Mononuclear cell (primary cell): ENCODE data around the gene NR5A2. TPM values are rescaled to one million over a fixed set of nuclear protein-coding genes. Genes with fewer than 3 reads are reported as not detected.

Experiments used
- H3K27me3 ChIP-seq: 2 replicates; pipeline ENCODE4 v1.6.0; 2011; ENCODE audit warnings: low read length, control low read depth; ENCODE audit not compliant: insufficient read depth
- H3K4me1 ChIP-seq: 2 replicates; pipeline ENCODE4 v1.5.1; 2011; ENCODE audit warnings: mild to moderate bottlenecking, low read length, control low read depth; ENCODE audit not compliant: insufficient read depth
- H3K4me3 ChIP-seq: 2 replicates; pipeline ENCODE4 v1.5.1; 2011; ENCODE audit warnings: mild to moderate bottlenecking, low read length, moderate library complexity
- H3K9me3 ChIP-seq: 2 replicates; pipeline ENCODE4 v1.5.1; 2011; ENCODE audit warnings: low read depth, mild to moderate bottlenecking, control low read depth, low read length
- total RNA-seq: library from RNA; depleted of rRNA; stranded (reverse); fragments of >200 nt; gene quantifications from one replicate; pipeline ENCODE4 v1.2.3, GENCODE V29; 2012

Gene NR5A2
- total RNA-seq, 1 donor = not detected

DNA sequence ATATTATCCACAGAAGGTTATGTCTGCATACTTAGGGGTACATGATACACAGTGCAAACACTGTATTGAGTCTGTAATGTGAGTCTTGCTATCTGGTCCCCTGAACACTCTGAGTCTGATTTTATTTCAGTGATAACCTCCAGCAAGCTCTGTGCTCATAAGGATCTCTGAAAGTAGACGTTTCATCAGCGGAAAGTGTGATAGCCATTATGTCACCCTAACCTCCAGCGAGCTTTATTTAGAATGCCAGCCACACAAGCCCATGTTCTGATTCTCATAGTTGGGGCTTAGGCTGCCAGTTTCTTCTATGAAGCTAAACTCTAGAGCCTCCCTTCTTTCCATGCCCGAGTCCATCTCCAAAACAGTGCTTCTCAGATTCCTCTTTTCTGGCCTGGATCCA, 3.3 kb downstream of the NR5A2 start:
- Histone ChIP-seq H3K4me3 (no peak overlapping the region), H3K9me3 (no peaks in the 10 kb centered on the region), H3K4me1 (peaks cover 22% of the 10 kb centered on the region), H3K27me3 (peaks cover 85% of the 10 kb centered on the region)

DNA sequence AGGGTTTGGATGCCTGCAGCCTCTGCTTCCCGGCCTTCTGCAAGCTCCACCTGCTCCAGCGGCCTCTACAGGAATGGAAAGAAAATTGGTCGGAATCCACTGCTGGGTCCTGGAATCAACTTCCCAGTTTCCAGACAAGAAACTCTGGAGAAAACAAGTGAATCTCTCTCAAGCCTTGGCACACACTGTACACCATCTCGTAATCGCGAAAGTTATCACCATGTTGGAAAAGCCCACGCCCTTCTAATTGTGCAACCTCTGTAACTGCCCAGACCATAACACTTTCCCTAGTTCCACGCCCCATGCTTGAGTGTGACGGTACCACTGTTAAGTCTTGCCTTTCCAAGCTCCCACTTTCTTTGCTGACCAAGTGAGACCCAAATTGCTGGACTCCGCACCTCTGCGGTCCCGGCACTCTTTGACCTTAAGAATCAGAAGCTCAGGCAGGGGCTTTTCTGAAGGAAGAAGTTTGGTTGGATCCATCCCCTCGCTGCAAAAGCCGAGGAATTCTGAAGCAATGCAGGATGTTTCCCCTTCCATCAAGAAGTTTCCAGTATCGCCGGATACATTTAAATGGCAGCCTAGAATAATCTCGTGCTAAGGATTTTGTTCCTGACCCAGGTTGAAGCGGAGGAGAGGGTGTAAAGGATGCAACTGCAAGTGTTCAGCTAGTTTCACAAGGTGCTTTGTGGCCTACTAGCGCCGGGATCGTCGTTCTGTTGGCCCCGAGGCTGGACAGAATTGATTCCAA, 6.2 kb downstream of the NR5A2 start:
- H3K4me3 ChIP-seq = no peak overlapping the region
- H3K9me3 ChIP-seq = no peaks in the 10 kb centered on the region
- peaks cover 95% of the 10 kb centered on the region for H3K27me3 ChIP-seq
- peaks cover 38% of the 10 kb centered on the region for H3K4me1 ChIP-seq

DNA sequence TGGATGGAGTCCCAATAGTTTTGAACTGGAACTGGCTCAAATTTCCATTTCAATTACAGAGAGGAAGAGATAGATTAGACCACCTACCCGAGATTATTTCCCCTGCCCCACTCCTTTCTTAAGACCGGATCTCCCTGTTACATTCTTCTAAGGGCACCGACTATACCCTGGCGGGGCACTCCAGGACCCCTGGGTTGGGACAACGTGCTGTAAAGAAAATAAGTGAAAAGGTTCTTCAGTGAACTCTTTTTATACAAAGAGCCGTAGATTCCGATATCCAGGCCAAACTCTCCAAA, 6.7 kb downstream of the NR5A2 start:
- H3K27me3 ChIP-seq = peaks cover 95% of the 10 kb centered on the region
- no peak overlapping the region for H3K4me3 ChIP-seq
- H3K4me1 ChIP-seq = peaks cover 38% of the 10 kb centered on the region
- H3K9me3 ChIP-seq = no peaks in the 10 kb centered on the region

DNA sequence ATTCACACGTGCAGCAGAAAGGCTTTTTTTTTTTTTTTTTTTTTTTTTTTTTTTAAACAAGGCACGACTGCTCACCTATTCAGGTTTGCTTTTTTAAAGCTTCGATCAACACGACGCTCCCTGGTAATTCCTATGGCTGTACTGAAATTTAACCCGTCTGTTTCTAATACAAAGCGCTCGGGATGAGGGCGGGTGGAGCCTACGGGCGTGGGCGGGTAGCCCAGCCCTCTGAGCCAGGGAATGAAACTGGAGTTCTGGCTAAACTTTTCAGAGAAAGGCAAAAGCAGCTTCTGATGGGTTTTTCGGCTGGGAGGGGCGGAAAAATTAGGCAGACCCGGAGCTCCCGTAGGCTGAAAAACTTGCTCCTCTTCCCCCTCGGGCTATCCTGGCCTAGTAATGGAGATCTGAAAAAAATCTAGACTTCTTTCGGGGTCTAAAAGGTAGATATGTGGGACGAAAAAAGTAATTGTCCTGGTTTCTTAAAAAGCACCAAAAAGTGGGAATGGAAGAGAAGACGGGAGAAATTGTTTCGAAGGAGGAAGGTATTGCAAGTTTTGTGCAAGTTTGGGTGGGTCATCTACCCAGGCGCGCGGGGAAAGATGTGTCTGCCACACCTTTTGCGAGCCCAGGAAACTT, 7.4 kb downstream of the NR5A2 start:
- peaks cover 95% of the 10 kb centered on the region for H3K27me3 ChIP-seq
- no peak overlapping the region for H3K4me3 ChIP-seq
- no peaks in the 10 kb centered on the region for H3K9me3 ChIP-seq
- H3K4me1 ChIP-seq = peaks cover 40% of the 10 kb centered on the region

DNA sequence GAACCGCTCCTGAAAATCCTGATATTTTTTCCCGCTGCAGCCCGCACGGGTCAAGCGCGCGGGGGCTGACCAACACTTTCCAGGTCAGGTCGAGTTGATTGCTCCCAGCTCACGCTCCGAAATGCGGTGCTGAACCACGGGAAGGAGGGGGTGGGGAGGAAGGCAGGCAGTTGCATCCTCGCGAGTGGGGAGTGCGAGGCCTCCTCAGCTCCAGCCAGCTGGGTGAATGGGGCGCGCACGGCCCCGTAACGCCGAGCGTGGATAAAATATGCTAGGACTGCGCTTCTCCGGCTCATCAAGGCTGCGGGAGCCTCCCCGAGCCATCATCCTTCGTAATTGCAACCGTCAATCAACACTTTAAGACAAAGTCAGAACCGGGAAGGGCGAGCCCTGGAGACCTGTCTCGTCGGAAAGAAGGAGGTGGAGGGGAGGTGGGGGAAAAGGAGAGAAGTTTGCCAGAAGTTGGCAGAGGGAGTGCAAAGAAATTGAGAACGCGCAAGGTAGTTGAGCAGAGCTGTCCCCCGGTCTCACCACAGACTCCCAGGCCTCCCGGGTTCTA, 8.0 kb downstream of the NR5A2 start:
- H3K9me3 ChIP-seq = no peaks in the 10 kb centered on the region
- H3K4me3 ChIP-seq = no peak overlapping the region
- peaks cover 95% of the 10 kb centered on the region for H3K27me3 ChIP-seq
- H3K4me1 ChIP-seq = peaks cover 46% of the 10 kb centered on the region

DNA sequence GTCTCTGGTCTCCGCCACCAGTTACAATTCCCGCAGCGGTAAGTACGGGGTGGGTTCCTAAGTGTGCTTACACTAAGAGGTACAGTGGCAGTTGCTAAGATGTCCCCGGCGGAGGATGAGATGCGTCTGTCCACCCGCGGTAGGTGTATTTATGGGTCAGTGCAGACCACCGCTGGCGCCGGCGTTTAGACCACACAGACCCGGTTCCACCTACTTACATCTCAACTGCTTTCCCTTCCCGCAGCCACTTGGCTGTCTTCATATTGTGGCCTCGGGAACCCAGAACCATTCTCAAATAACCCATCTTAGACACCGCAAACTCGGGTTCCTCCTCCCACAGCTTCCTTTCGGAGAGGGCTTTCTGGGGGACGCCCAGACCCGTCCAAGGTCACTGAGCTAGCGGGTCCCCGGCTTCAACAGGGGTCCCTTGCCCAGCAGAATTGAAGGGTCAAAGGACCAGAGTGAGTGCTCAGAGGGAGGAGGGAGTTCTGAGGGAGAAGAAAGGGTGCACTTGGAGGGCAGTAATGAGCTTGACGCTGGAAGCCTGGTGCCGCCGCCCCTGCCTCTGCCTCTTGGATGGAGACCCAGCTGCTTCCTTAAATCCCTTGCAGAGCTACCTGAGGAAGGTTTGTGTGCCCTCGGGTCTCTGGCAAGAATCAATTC, 8.6 kb downstream of the NR5A2 start:
- peaks cover 95% of the 10 kb centered on the region for H3K27me3 ChIP-seq
- no peak overlapping the region for H3K4me3 ChIP-seq
- H3K9me3 ChIP-seq = no peaks in the 10 kb centered on the region
- H3K4me1 ChIP-seq = peaks cover 52% of the 10 kb centered on the region

DNA sequence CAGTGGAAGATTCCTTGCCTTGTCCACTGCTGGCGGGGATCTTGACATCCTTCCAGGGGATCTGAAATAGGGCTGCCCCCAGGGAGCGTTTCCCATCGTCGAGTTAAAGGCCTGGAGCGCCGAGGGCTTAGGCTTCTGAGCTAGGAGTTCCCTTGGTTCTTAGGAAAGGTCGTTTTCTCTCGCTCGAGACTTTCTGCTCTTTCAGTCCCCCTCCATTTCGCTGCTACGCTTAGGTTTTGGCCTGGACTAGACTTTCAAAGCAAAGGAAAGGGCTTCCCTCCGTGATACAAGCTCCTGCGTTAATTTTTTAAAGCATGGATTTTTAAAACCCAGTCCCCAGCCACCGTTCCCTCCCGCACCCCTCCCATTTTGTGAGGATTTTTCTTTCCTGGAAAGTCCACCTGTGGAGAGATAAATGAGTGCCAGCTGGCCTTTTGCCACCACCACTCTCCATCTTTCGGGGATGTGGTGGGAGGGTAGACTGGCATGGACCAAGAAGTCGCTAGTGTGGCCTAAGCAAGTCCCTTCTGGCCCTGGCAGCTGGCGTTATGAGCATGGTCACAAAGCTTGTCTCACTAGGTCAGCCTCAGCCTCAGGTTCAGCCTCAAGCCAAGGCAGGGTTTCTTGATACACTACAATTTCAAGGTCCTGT, 9.2 kb downstream of the NR5A2 start:
- Histone ChIP-seq H3K4me3 (no peak overlapping the region), H3K4me1 (peaks cover 56% of the 10 kb centered on the region), H3K9me3 (no peaks in the 10 kb centered on the region), H3K27me3 (peaks cover 96% of the 10 kb centered on the region)

DNA sequence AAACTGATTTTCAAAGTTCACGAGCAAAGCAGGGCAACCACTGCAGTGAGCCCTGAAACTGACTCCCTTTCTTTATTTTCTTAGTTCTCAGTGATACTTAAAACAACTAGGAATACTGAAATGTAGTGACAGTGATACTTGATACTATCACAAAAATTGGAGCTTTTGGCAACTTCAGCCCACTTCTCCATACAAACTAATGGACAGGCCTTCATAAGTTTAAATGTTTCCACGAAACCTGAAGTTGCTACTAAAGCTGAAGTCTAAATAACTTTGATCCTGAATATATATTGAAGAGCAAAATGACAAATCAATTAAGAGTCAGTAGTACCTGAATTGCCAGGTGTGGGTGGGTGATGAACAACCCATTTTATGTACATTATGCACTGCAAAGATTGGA, 10.0 kb downstream of the NR5A2 start:
- Histone ChIP-seq H3K4me3 (no peak overlapping the region), H3K9me3 (no peaks in the 10 kb centered on the region), H3K4me1 (peaks cover 63% of the 10 kb centered on the region), H3K27me3 (peaks cover 96% of the 10 kb centered on the region)

DNA sequence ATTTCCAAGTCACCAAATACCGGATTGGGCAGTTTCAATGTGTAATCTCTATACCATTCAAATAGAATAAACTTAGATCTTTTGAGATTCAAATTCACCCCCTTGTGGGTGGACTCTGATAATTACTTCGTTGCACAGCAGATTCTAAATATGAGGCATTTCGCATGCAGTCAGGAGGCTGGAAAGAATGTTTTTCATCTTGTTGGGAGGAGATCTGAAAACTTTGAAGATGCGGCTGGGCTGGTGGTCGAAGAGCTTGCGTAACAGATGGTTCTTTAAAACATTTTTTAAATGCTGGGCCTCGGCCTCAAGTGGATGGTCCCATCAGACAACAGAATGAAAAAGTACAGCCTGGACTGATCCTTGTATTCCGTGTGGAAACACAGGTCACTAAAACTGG, 10.4 kb downstream of the NR5A2 start:
- Histone ChIP-seq H3K9me3 (no peaks in the 10 kb centered on the region), H3K27me3 (peaks cover 96% of the 10 kb centered on the region), H3K4me3 (no peak overlapping the region), H3K4me1 (peaks cover 67% of the 10 kb centered on the region)

DNA sequence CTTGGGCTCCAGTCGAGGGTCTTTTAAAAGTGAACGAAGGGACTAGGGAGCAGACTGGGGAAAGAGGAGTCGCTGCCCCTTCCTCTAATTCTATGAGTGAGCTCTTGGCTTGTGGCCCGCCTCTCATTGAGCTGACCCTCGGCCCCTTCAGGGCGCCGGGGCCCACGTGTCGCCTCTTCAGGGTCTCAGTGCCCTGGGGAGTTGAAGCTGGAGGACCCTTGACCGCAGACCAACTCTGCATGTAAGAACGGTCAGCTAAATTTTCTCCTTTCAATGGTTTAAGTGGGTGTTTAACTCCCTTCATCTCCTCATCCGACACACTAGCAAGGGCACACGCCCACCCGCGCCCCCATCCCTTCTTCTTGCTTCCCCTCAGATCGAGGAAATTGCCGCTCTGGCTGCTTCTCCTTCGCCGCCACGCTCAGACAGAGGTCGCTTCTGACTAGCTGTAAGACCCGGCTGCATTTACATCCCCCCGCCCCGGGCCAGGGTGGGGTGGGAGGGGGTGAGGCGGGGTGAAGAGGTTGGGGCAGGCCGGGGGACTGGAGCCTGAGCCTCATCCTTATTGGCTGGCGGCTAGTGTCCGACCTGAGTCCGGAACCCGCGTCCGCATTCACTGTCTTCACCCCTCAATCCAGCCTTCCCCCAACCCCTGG, 10.9 kb downstream of the NR5A2 start:
- no peak overlapping the region for H3K4me3 ChIP-seq
- H3K9me3 ChIP-seq = no peaks in the 10 kb centered on the region
- peaks cover 96% of the 10 kb centered on the region for H3K27me3 ChIP-seq
- peaks cover 71% of the 10 kb centered on the region for H3K4me1 ChIP-seq

DNA sequence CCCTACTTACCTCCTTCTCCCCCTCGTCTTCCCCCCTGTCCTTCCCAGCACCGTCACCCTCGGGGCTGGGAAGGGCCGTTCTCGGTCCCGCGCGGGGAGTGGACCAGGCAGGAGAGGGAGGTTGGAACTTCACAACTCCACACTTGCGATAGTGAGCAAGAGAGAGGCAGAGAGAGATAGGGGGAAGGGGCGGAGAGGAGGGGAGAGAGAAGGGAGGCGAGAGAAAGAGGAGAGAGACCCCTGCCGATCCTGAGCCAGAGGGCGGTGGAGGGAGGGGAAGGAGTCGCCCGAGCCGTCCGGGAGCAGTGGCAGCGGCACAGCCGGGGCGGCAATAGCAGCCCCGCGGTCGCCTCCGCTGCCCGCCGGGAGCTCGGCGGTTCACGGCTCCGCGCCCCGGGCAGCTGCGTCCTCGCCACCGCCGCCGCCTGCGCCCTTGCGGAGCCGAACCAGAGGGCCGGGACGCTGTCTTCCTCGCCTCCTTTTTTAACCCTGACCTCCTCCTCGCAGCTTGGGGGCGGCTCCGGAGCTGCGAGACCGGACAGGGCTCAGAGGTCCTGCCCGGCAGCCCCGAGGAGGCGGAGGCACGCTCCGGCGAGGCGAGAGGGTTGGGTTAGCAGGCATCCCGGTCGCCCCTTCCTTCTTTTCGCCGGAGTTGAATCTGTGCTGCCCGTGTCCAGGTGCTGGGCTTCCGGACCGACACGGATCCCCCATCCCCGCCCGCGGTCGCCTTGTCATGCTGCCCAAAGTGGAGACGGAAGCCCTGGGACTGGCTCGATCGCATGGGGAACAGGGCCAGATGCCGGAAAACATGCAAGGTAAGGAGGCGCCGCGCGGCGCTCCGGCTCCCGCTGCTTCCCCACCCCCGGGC, 11.7 kb downstream of the NR5A2 start:
- peak overlapping the region; percentile 20 for H3K4me3 ChIP-seq
- peaks cover 96% of the 10 kb centered on the region for H3K27me3 ChIP-seq
- H3K9me3 ChIP-seq = no peaks in the 10 kb centered on the region
- peaks cover 71% of the 10 kb centered on the region for H3K4me1 ChIP-seq

DNA sequence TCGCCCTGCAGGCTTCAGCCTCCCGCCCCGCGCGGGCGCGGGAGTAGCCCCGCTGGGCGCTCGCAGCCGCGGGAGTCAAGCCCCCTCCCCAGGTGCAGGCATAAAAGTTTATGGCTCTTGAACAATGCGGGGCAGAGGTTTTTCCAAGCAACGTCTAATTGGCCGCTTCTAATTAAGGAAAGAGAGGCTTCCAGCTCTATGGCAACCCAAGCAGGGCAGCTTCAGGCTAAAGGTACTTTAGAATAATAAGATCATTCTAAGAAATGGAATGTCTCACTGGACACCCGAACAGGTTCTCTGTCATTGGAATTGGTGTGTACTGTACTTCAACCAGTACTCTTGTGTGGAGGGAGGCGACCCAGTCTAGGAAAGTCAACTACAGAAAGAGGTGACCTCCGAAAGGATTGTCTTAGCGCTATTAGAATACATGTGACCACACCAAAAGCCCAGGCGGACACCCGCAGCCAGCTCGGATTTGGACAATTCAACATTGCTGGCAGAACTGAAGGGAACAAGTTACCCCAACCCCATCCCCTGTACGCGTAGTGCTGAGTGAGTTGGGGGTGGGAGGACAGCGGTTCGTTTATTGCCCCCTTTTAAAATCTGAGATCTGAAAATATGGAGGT, 12.5 kb downstream of the NR5A2 start:
- Histone ChIP-seq H3K9me3 (no peaks in the 10 kb centered on the region), H3K4me1 (peaks cover 67% of the 10 kb centered on the region), H3K4me3 (peak overlapping the region; percentile 20), H3K27me3 (peaks cover 98% of the 10 kb centered on the region)

DNA sequence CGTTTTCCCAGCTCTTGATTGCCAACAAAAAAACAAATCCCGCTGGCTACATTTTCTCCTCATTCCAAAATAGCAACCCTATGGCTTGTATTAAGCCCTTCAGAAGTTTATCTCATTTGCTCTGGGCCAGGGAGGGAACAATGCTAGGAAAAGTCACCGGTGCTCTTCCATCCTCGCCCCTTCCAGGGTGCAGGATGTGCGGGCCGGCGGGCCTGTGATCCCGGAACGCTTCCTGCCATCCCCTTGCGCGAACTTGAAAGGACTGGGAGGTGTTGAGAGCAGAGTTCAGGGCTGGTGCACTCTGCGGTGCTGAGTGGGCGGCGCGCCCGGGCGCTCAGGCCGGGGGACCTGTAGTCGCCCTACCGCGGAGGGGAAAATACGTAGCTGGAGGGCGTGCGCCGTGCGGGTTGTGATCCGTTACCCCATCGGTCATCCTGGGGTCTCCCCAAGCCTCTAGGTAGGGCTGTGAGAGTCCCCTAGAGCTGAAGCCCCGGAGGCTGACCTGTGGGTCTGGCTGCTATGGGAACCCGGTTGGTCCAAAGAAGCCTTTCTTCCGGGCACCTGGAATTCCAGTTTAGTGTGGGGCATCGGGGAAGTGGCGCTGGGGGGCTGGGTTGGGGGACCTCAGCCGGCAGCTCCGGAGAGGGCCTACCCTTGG, 13.1 kb downstream of the NR5A2 start:
- Histone ChIP-seq H3K4me3 (no peak overlapping the region), H3K27me3 (peaks cover 98% of the 10 kb centered on the region), H3K4me1 (peaks cover 60% of the 10 kb centered on the region), H3K9me3 (no peaks in the 10 kb centered on the region)
